ENCODE results near the gene SLC29A3. TPM values are rescaled to one million over a fixed set of nuclear protein-coding genes. Genes with fewer than 3 reads are reported as not detected.

SLC29A3 gene
- total RNA-seq, 1 experiment from 2014 or later: 9.2 TPM

DNA sequence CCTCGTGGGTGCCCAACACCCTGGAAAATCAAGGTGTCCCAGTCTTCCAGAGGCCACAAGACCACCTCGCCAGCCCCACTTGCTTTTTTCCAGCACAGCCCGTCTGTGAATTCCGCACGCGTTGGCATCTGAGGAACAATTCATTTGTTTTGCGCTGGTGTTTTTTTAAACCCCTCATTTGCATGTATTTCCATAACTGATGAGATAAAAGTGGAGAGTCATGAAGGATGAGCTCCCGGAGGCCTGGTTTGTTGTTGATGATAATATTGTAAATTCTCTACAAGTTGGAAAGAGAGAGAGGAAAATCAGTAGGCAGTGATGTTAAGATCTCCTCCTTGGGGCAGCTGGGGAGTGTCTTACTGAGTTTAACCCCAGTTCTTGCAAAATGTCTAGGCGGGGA, 34.6 kb downstream of the SLC29A3 start:
- Histone ChIP-seq H4K20me1 (ENCODE audit: control insufficient read depth, insufficient read depth, insufficient read length) (no peaks in the 10 kb centered on the region), H3K18ac (ENCODE audit: insufficient read length, low read depth, low read length) (no peak overlapping the region), H3K23ac (ENCODE audit: insufficient read length, low read depth, low read length) (no peak overlapping the region), H3T11ph (ENCODE audit: low read length) (no peak overlapping the region), H4K8ac (replicated peaks; ENCODE audit: insufficient read length, low read depth, low read length) (no peak overlapping the region), H3K79me2 (ENCODE audit: insufficient read depth, low read length) (no peaks in the 10 kb centered on the region), H3K4ac (ENCODE audit: low read depth, low read length) (no peak overlapping the region), H2BK15ac (ENCODE audit: low read depth, low read length) (no peak overlapping the region), H3K14ac (ENCODE audit: insufficient read depth, low read length) (no peak overlapping the region), H2AFZ (ENCODE audit: low read length) (no peak overlapping the region), H2BK20ac (ENCODE audit: low read depth, low read length, poor library complexity, severe bottlenecking) (no peak overlapping the region), H4K91ac (ENCODE audit: insufficient read length, low read depth, low read length) (no peak overlapping the region), H2BK5ac (ENCODE audit: insufficient read length, low read length) (no peak overlapping the region), H2BK12ac (ENCODE audit: insufficient read length, low read depth, low read length) (no peak overlapping the region), H3K27ac (ENCODE audit: insufficient read length, low read depth, low read length) (no peak overlapping the region), H3K23me2 (ENCODE audit: insufficient read length, low read depth, low read length, poor library complexity, severe bottlenecking) (no peaks in the 10 kb centered on the region), H2AK5ac (ENCODE audit: insufficient read length, low read length) (no peak overlapping the region), H3K56ac (ENCODE audit: insufficient read length, low read depth, low read length) (no peak overlapping the region), H4K5ac (ENCODE audit: insufficient read length, low read depth, low read length) (no peak overlapping the region), H3K9me3 (ENCODE audit: control insufficient read depth, low read depth, low read length) (no peaks in the 10 kb centered on the region), H3K27me3 (ENCODE audit: insufficient read depth, low read length) (no peaks in the 10 kb centered on the region), H3K4me2 (ENCODE audit: insufficient read depth, insufficient read length, low read length) (no peak overlapping the region), H3K79me1 (ENCODE audit: insufficient read depth, low read depth, low read length, poor library complexity, severe bottlenecking) (no peaks in the 10 kb centered on the region), H2BK120ac (ENCODE audit: low read depth, low read length, poor library complexity, severe bottlenecking) (no peak overlapping the region), H3K4me1 (ENCODE audit: insufficient read depth, low read length) (no peaks in the 10 kb centered on the region), H3K9ac (ENCODE audit: extremely low read depth, insufficient read length, low read length) (no peak overlapping the region)
- Mint-ChIP-seq H3K27me3 (ENCODE audit: low read depth) (no peaks in the 10 kb centered on the region), H3K4me1 (peaks cover 18 to 25% of the 10 kb centered on the region in 2 experiments), H3K4me3 (no peak overlapping the region), H3K27ac (peak overlapping the region in 1 of 3 experiments; percentile 77; a peak in 2 of 7 replicates), H3K36me3 (ENCODE audit: insufficient read depth in 1 of 3, low read depth in 3 of 3) (peaks cover 6 to 24% (median 6%) of the 10 kb centered on the region in 3 experiments), H3K9me3 (no peaks in the 10 kb centered on the region)
- WGBS (ENCODE audit: extremely low coverage, insufficient read length, low lambda C conversion rate): no CpG with 5 or more reads among the region's 9 CpGs
- TF ChIP-seq, protein P1, sequence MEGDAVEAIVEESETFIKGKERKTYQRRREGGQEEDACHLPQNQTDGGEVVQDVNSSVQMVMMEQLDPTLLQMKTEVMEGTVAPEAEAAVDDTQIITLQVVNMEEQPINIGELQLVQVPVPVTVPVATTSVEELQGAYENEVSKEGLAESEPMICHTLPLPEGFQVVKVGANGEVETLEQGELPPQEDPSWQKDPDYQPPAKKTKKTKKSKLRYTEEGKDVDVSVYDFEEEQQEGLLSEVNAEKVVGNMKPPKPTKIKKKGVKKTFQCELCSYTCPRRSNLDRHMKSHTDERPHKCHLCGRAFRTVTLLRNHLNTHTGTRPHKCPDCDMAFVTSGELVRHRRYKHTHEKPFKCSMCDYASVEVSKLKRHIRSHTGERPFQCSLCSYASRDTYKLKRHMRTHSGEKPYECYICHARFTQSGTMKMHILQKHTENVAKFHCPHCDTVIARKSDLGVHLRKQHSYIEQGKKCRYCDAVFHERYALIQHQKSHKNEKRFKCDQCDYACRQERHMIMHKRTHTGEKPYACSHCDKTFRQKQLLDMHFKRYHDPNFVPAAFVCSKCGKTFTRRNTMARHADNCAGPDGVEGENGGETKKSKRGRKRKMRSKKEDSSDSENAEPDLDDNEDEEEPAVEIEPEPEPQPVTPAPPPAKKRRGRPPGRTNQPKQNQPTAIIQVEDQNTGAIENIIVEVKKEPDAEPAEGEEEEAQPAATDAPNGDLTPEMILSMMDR (conservative IDR thresholded peaks at IDR 0.05): no peak
- DNase-seq: no peak

All from H9 (cell line).